ENCODE results near the gene PLXNA2. TPM values are rescaled to one million over a fixed set of nuclear protein-coding genes. Genes with fewer than 3 reads are reported as not detected.

Gene PLXNA2
- total and polyA plus RNA-seq, 2 of the 13 experiments (the other 11 are each of a cell fraction or from before 2014, with no cell fraction given) = 1.1 to 2.1 TPM

- TF ChIP-seq, protein P1, sequence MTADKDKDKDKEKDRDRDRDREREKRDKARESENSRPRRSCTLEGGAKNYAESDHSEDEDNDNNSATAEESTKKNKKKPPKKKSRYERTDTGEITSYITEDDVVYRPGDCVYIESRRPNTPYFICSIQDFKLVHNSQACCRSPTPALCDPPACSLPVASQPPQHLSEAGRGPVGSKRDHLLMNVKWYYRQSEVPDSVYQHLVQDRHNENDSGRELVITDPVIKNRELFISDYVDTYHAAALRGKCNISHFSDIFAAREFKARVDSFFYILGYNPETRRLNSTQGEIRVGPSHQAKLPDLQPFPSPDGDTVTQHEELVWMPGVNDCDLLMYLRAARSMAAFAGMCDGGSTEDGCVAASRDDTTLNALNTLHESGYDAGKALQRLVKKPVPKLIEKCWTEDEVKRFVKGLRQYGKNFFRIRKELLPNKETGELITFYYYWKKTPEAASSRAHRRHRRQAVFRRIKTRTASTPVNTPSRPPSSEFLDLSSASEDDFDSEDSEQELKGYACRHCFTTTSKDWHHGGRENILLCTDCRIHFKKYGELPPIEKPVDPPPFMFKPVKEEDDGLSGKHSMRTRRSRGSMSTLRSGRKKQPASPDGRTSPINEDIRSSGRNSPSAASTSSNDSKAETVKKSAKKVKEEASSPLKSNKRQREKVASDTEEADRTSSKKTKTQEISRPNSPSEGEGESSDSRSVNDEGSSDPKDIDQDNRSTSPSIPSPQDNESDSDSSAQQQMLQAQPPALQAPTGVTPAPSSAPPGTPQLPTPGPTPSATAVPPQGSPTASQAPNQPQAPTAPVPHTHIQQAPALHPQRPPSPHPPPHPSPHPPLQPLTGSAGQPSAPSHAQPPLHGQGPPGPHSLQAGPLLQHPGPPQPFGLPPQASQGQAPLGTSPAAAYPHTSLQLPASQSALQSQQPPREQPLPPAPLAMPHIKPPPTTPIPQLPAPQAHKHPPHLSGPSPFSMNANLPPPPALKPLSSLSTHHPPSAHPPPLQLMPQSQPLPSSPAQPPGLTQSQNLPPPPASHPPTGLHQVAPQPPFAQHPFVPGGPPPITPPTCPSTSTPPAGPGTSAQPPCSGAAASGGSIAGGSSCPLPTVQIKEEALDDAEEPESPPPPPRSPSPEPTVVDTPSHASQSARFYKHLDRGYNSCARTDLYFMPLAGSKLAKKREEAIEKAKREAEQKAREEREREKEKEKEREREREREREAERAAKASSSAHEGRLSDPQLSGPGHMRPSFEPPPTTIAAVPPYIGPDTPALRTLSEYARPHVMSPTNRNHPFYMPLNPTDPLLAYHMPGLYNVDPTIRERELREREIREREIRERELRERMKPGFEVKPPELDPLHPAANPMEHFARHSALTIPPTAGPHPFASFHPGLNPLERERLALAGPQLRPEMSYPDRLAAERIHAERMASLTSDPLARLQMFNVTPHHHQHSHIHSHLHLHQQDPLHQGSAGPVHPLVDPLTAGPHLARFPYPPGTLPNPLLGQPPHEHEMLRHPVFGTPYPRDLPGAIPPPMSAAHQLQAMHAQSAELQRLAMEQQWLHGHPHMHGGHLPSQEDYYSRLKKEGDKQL (CRISPR knock-in tag; IDR thresholded peaks at IDR 0.05; ENCODE audit: low read depth) = no peak
- TF ChIP-seq HOMEZ (CRISPR knock-in tag; IDR thresholded peaks at IDR 0.05; ENCODE audit: low read depth) (no peak), ZNF777 (CRISPR knock-in tag; IDR thresholded peaks at IDR 0.05) (no peak), DRAP1 (CRISPR knock-in tag; IDR thresholded peaks at IDR 0.05) (no peak), ARNT2 (CRISPR knock-in tag; IDR thresholded peaks at IDR 0.05; ENCODE audit: low read depth) (no peak), MIER2 (CRISPR knock-in tag; IDR thresholded peaks at IDR 0.05) (0 out of 2 replicates have a peak, but pooled peaks have one; percentile 47), MTERF4 (CRISPR knock-in tag; IDR thresholded peaks at IDR 0.05) (no peak), PRDM10 (CRISPR knock-in tag; IDR thresholded peaks at IDR 0.05; ENCODE audit: low read depth) (peak; percentile 64), RAD21 (CRISPR knock-in tag; IDR thresholded peaks at IDR 0.05) (peak; percentile 75), MNT (IDR thresholded peaks at IDR 0.05) (no peak)
These were observed 1.1 kb upstream of the PLXNA2 start (continued) for GRCh38 chr1:208245185-208245705.

Measured in HepG2 (cell line).